Osteoblast (primary cell): ENCODE results near the gene ZNRF4. TPM values are rescaled to one million over a fixed set of nuclear protein-coding genes. Genes with fewer than 3 reads are reported as not detected.

Source experiments
- DNase-seq: peaks from one replicate; pipeline ENCODE4 v3.0.0; 2011; ENCODE audit warnings: low spot score, mixed read lengths; ENCODE audit not compliant: insufficient read length; ENCODE audit errors: missing footprints
- H2AFZ ChIP-seq: 2 replicates; pipeline ENCODE4 v1.6.0; 2011; ENCODE audit warnings: mild to moderate bottlenecking, low read length
- H3K27ac ChIP-seq: 2 replicates; pipeline ENCODE4 v1.5.1; 2011; ENCODE audit warnings: mild to moderate bottlenecking, low read depth, low read length, moderate library complexity
- H3K27me3 ChIP-seq: 2 replicates; pipeline ENCODE4 v1.6.0; 2012; ENCODE audit warnings: mild to moderate bottlenecking, control low read depth, inconsistent platforms, low read length, moderate library complexity; ENCODE audit not compliant: insufficient read depth
- H3K36me3 ChIP-seq: 2 replicates; pipeline ENCODE4 v1.5.1; 2011; ENCODE audit warnings: mild to moderate bottlenecking, low read length, control low read depth, moderate library complexity; ENCODE audit not compliant: insufficient read depth
- H3K4me1 ChIP-seq: 2 replicates; pipeline ENCODE4 v1.5.1; 2011; ENCODE audit warnings: mild to moderate bottlenecking, low read length, control low read depth, moderate library complexity; ENCODE audit not compliant: insufficient read depth
- H3K4me2 ChIP-seq: 2 replicates; pipeline ENCODE4 v1.6.0; 2011; ENCODE audit warnings: mild to moderate bottlenecking, low read length; ENCODE audit not compliant: insufficient read depth
- H3K4me3 ChIP-seq: fragments of 200-600 bp; sonication (generic); 3 replicates; pipeline ENCODE4 v1.5.1; 2012; ENCODE audit warnings: mild to moderate bottlenecking, low read length, inconsistent platforms; ENCODE audit not compliant: insufficient read depth
- H3K79me2 ChIP-seq: 2 replicates; pipeline ENCODE4 v1.6.0; 2012; ENCODE audit warnings: mild to moderate bottlenecking, low read length, control low read depth, inconsistent platforms; ENCODE audit not compliant: insufficient read depth
- H3K9me3 ChIP-seq: 2 replicates; pipeline ENCODE4 v1.5.1; 2011; ENCODE audit warnings: low read depth, low read length, control low read depth
- H4K20me1 ChIP-seq: 2 replicates; pipeline ENCODE4 v1.6.0; 2012; ENCODE audit warnings: mild to moderate bottlenecking, low read length, control low read depth; ENCODE audit not compliant: insufficient read depth
- CTCF ChIP-seq: IDR thresholded peaks from 2 replicates; pipeline ENCODE4 v1.5.1; 2011; ENCODE audit warnings: mild to moderate bottlenecking, low read depth, low read length, moderate library complexity; ENCODE audit errors: extremely low read depth
- total RNA-seq: library from RNA; depleted of rRNA; stranded (reverse); fragments of >200 nt; gene quantifications from 2 replicates; pipeline ENCODE4 v1.2.3, GENCODE V29; 2012

ZNRF4 gene
- total RNA-seq, 1 donor: not detected

GRCh38 chr19:5494773-5495172, 39.6 kb downstream of the ZNRF4 start:
- peak; percentile 60 for DNase-seq
- Histone ChIP-seq H3K36me3 (no peaks in the 10 kb centered on the region), H4K20me1 (no peaks in the 10 kb centered on the region), H3K79me2 (no peaks in the 10 kb centered on the region), H3K4me1 (no peaks in the 10 kb centered on the region), H3K4me3 (no peak overlapping the region), H3K27ac (no peak overlapping the region), H2AFZ (no peak overlapping the region), H3K9me3 (no peaks in the 10 kb centered on the region), H3K27me3 (peaks cover 39% of the 10 kb centered on the region), H3K4me2 (no peak overlapping the region)
- no peak for TF ChIP-seq CTCF

- Histone ChIP-seq H2AFZ (no peak overlapping the region), H3K4me3 (no peak overlapping the region), H3K36me3 (no peaks in the 10 kb centered on the region), H4K20me1 (no peaks in the 10 kb centered on the region), H3K27me3 (peaks cover 31% of the 10 kb centered on the region), H3K4me1 (no peaks in the 10 kb centered on the region), H3K79me2 (no peaks in the 10 kb centered on the region), H3K9me3 (no peaks in the 10 kb centered on the region), H3K4me2 (no peak overlapping the region), H3K27ac (no peak overlapping the region)
- TF ChIP-seq CTCF: no peak
- no peak for DNase-seq
These were observed 40.6 kb downstream of the ZNRF4 start for GRCh38 chr19:5495792-5496191.

- no peaks in the 10 kb centered on the region for H4K20me1 ChIP-seq
- H3K9me3 ChIP-seq: no peaks in the 10 kb centered on the region
- DNase-seq: no peak
- no peaks in the 10 kb centered on the region for H3K4me1 ChIP-seq
- TF ChIP-seq CTCF: no peak
- H3K36me3 ChIP-seq: no peaks in the 10 kb centered on the region
- H3K4me3 ChIP-seq: no peak overlapping the region
- H3K4me2 ChIP-seq: no peak overlapping the region
- H3K27me3 ChIP-seq: peaks cover 22% of the 10 kb centered on the region
- no peaks in the 10 kb centered on the region for H3K79me2 ChIP-seq
- no peak overlapping the region for H3K27ac ChIP-seq
- H2AFZ ChIP-seq: no peak overlapping the region
These were observed 42.1 kb downstream of the ZNRF4 start for GRCh38 chr19:5497297-5497696.

- H3K4me3 ChIP-seq: no peak overlapping the region
These were observed 43.8 kb downstream of the ZNRF4 start for GRCh38 chr19:5498830-5499550.

More at GRCh38 chr19:5498830-5499550, 43.8 kb downstream of the ZNRF4 start:
- DNase-seq: peak; percentile 52
- Histone ChIP-seq H3K4me1 (no peaks in the 10 kb centered on the region), H3K27ac (no peak overlapping the region), H3K36me3 (no peaks in the 10 kb centered on the region), H3K27me3 (peaks cover 10% of the 10 kb centered on the region), H2AFZ (no peak overlapping the region), H3K4me2 (no peak overlapping the region), H4K20me1 (no peaks in the 10 kb centered on the region), H3K79me2 (no peaks in the 10 kb centered on the region), H3K9me3 (no peaks in the 10 kb centered on the region)
- TF ChIP-seq CTCF: no peak
